Measurements from ENCODE around the gene SLC6A19.
"Not testable (repeated sequence)": the region's sequence is repeated elsewhere in the genome, so short reads cannot be mapped to it uniquely, and the experiment has no call there.

Gene SLC6A19

DNA sequence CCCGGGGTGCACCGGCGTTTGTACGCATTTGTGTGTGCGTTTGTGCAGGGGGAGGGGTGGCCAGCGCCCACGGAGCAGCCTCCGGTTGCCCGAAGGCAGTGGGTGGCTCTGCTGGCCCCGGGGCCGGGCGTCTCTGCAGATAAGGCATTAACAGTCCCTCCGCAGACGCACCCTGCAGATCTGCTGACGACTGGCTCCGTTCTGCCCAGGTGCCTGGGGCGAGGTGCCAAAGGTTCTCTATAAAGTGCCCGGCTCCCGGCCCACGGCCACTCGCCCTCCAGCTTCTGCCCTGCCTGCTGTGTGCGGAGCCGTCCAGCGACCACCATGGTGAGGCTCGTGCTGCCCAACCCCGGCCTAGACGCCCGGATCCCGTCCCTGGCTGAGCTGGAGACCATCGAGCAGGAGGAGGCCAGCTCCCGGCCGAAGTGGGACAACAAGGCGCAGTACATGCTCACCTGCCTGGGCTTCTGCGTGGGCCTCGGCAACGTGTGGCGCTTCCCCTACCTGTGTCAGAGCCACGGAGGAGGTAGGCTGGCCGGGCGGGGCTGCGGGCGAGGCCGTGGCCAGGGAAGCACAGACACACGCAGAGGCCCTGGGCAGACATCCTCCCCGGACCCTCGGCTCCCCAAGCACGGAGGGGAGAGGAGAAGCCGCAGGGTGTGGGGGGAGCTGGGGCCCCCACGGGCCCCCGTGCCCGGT lies at the start of gene SLC6A19:
SLC6A19 (plus strand) TSS at position 269 of the 699 bp plus-strand sequence; CDS start at position 325, 56 bp downstream.
- DNase-seq (ENCODE audit: low spot score), result no peak

GRCh38 chr5:1152156-1152555 lies 49.2 kb upstream of the SLC6A19 start:
- DNase-seq (ENCODE audit: low spot score), result no peak

GRCh38 chr5:1152771-1153282 lies 48.6 kb upstream of the SLC6A19 start:
- DNase-seq (ENCODE audit: low spot score), result peak; percentile 92

- DNase-seq (ENCODE audit: low spot score), result no peak
These were observed 48.0 kb upstream of the SLC6A19 start for GRCh38 chr5:1153428-1153827.

DNA sequence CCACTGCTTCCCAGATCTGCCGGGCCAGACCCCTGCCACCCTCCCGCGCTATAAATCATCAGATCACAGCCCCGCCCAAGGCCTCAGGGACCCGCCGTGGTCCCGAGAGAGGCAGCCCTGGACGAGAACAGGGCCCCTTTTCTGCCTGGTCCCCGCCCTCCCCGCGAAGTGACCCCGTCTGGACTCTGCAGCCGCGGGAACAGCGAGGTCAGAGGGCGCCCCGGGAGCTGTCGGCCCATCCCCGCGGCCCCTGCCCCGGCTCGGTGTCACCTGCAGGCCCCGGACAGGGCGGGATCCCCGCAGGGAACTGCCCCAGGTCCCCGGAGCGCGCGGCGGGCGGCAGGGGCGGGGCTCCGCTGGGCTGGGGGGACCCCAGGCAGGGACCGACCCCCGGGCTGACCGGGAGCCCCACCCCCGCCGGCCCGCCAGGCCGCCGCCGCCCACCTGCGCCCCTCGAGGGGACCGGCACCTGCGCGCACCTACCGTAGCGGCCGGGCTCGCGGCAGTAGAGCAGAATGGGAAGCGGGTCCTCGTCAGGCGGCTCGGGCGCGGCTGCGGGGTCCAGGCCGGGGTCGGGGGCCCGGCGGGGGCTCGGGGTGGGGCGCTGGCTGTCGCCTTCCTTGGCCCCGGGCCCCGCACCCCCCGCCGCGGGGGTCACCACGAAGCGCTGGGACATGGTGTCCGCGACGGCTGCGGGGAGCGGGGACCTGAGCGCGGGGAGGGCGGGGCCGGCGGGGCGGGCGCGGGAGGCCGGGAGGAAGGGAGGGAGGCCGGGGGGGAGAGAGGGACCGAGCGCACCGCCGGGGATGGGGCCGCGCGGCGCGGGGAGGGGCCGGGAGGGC lies 46.0 kb upstream of the SLC6A19 start:
- DNase-seq (ENCODE audit: low spot score), result no peak

DNA sequence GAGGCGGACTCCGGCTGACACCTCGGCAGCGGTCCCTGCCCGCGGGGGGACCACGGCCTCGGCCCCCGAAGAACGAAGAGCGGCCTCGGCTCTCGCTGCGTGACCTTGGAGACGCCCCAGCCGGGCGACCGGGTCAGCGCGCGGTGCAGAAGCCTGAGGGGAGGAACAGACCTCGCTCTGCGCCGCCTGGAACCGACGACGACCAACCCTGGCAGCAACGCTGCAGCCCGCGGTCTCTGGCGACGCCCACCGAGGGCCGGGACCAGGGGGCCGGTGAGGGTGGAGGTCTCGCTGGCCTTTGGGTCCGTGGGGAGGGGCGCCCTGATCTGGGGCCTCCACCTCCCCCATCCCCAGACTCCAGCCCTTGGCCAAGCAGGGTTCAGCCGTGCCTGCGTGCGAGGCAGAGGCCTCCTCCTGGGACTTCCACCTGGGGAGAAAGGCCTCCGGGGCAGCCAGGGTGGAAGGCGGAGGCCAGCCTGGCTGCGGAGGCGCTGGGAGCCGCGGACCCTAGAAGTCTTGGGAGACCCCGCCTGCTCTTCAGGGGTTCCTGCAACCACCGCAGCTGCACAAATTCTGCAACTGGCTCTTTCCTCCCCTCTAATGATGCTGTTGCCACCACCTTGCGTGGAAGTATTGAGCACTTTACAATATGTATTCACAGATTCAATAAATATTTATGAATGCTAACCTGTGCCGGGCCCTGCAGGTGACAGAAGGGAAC lies 45.2 kb upstream of the SLC6A19 start:
- no peak for DNase-seq (ENCODE audit: low spot score)

GRCh38 chr5:1156754-1157460 lies 44.5 kb upstream of the SLC6A19 start:
- no peak for DNase-seq (ENCODE audit: low spot score)

DNA sequence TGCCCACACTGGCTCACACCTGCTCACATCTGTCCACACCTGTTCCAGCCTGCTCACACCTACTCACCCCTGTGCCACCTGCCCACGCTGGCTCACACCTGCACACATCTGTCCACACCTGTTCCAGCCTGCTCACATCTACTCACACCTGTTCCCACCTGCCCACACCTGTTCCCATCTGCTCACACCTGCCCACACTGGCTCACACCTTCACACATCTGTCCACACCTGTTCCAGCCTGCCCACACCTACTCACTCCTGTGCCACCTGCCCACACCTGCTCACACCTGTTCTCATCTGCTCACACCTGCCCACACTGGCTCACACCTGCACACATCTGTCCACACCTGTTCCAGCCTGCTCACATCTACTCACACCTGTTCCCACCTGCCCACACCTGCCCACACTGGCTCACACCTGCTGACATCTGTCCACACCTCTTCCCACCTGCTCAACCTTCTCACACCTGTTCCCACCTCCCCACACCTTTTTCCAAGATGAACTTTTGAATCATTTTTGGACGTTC lies 43.9 kb upstream of the SLC6A19 start:
- DNase-seq (ENCODE audit: low spot score), result not testable (repeated sequence)

- DNase-seq (ENCODE audit: low spot score), result no peak
These were observed 42.6 kb upstream of the SLC6A19 start for GRCh38 chr5:1158647-1159340.

DNA sequence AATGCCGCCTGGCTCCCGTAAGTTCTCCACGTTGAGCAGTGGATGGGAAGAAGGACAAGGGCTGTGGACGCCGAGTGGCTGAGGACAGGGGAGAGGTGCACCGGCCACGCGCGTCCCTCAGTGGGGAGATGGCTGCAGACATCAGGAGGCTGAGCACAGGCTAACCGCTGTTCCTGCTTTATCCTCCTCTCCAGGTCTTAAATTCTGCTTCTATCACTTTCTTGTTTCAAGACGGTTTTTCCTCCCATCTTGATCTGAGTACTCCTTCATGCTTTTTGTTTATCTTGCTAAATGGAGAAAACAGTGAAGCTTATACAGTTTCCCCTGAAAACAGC lies 42.1 kb upstream of the SLC6A19 start:
- DNase-seq (ENCODE audit: low spot score), result no peak

GRCh38 chr5:1159774-1160406 lies 41.5 kb upstream of the SLC6A19 start:
- DNase-seq (ENCODE audit: low spot score), result no peak

- peak; percentile 99 for DNase-seq (ENCODE audit: low spot score)
These were observed 40.1 kb upstream of the SLC6A19 start for GRCh38 chr5:1161108-1161832.

- peak; percentile 63 for DNase-seq (ENCODE audit: low spot score)
These were observed 39.6 kb upstream of the SLC6A19 start for GRCh38 chr5:1161833-1162229.

GRCh38 chr5:1162276-1162675 lies 39.1 kb upstream of the SLC6A19 start:
- no peak for DNase-seq (ENCODE audit: low spot score)

DNA sequence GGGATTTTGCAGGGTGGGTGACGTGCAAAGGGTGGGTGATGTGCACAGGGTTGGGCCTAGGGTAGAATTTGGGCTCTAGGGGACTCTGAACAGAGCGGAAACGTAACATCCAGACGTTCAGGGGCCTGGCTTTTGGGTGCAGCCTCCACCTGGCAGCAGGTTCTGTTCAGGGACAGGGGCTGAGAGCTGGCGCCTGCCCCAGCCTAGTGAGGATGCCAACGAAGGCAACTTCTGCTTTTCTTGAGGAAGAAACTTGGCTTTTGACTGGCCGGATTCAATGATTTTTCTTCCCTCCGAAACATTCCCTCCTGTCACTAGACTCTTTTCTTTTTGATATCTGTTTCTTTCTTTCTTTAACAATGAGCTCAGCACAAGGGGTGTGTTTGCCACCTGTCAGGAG lies 38.6 kb upstream of the SLC6A19 start:
- no peak for DNase-seq (ENCODE audit: low spot score)

DNA sequence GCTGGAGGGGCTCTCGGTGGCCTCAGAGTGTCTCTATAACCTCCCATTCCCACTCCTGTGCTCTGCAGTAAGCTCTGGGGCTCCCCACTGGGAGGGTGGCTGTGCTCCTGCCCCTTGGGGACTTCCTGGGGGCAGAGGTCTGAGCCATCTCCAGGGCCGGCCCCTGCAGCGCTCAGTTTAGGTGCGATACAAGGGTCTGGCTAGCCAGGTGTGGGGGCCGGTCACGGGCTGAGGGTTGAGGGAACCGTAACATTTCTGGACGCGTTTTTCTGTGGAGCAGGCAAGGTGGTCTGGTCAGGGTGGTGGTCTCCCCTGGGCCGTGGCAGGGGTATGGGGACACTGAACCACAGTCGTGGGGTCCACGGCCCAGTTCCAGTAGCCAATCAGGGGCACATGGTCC lies 38.0 kb upstream of the SLC6A19 start:
- DNase-seq (ENCODE audit: low spot score), result no peak

DNA sequence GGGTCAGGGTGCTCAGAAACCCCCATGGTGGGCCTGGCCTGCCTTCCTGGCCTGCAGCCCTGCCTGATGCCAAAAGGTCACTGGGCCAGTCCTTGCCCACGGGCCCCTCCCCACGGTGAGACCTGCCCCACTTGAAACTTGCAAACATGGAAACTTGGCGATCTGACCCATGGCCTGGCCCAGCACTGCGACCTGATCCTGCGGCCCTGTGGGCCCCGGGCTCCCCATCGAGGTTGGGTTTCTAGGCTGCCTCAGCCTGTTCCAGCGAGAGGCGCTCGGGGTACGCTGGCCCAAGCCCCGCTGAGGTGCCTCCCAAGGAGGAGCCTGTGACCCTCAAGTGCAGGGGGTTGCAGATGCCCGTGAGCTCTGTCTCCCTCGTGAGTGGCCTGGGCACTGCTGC lies 37.5 kb upstream of the SLC6A19 start:
- no peak for DNase-seq (ENCODE audit: low spot score)

GRCh38 chr5:1164696-1165630 lies 36.4 kb upstream of the SLC6A19 start:
- no peak for DNase-seq (ENCODE audit: low spot score)

- no peak for DNase-seq (ENCODE audit: low spot score)
These were observed 35.5 kb upstream of the SLC6A19 start for GRCh38 chr5:1165864-1166263.
